Left colon (tissue), 2 donors: Measurements from ENCODE around the gene C9orf78. TPM values are rescaled to one million over a fixed set of nuclear protein-coding genes. Genes with fewer than 3 reads are reported as not detected.

Experiments
- ATAC-seq: fragments of 200-7000 bp; cut with Tn5 transposase; one replicate; pipeline ENCODE4 v1.9.1; 2020; ENCODE audit warnings: mild to moderate bottlenecking, moderate library complexity
- DNase-seq, 2 donors: peaks; one replicate each; pipeline ENCODE4 v3.0.0-alpha.2; 2020
- intact Hi-C, 2 donors: fragments of 100-400 bp; cut with DNase I in 1 of 2; cut with micrococcal nuclease in 1 of 2; formaldehyde crosslinking; loops; one replicate each; pipeline versions ENCODE4 v1.11.2 to v1.14.0; 2022; cut with DNase I, micrococcal nuclease
- total RNA-seq, 2 donors: library from RNA; stranded (reverse); fragmentation: NEBNext Ultra II Directional; extraction: Animal tissue kit (Norgen Biotek cat#: 25700); gene quantifications; one replicate each; pipeline ENCODE4 v1.2.1, GENCODE V29; 2021
- donor health status: DM: no; HTN: no; CAD: no.
- donor health status: DM: yes; HTN: yes; CAD: no.

C9orf78 gene
- total RNA-seq, 2 donors from 2014 or later: 34.6 to 41.3 TPM

- intact Hi-C loops: no loop called here
- ATAC-seq (no peak), DNase-seq (no peak)
Observed at GRCh38 chr9:129851821-129852220, 16.7 kb upstream of the C9orf78 start.

GRCh38 chr9:129850821-129851550 lies 15.9 kb upstream of the C9orf78 start:
- ATAC-seq (no peak), DNase-seq (no peak)
- intact Hi-C loops: no loop called here

GRCh38 chr9:129849901-129850300 lies 14.8 kb upstream of the C9orf78 start:
- ATAC-seq (no peak), DNase-seq (no peak)
- intact Hi-C loops: no loop called here

- ATAC-seq (no peak), DNase-seq (no peak)
- intact Hi-C loops: no loop called here
Observed at GRCh38 chr9:129848712-129849441, 13.8 kb upstream of the C9orf78 start.

- DNase-seq (no peak), ATAC-seq (no peak)
- intact Hi-C loops: no loop called here
Observed at GRCh38 chr9:129845373-129845772, 10.3 kb upstream of the C9orf78 start.

- DNase-seq (no peak), ATAC-seq (no peak)
- intact Hi-C loops: no loop called here
Observed at GRCh38 chr9:129841071-129841470, 6.0 kb upstream of the C9orf78 start.

- ATAC-seq (no peak), DNase-seq (no peak)
- intact Hi-C loops: no loop called here
Observed at GRCh38 chr9:129840034-129840433, 5.0 kb upstream of the C9orf78 start.

GRCh38 chr9:129839324-129840023 lies 4.4 kb upstream of the C9orf78 start:
- ATAC-seq: no peak
- intact Hi-C loops: no loop called here
- no peak for DNase-seq

GRCh38 chr9:129838707-129839259 lies 3.7 kb upstream of the C9orf78 start:
- DNase-seq: no peak
- intact Hi-C loops: no loop called here
- no peak for ATAC-seq

- intact Hi-C loops: no loop called here
- ATAC-seq (no peak), DNase-seq (peak; percentile 36 to 54)
Observed at GRCh38 chr9:129836311-129837007, 1.4 kb upstream of the C9orf78 start.

GRCh38 chr9:129835860-129836223 lies 767 bp upstream of the C9orf78 start:
- DNase-seq (no peak), ATAC-seq (no peak)
- intact Hi-C loops: no loop called here

- intact Hi-C loops: no loop called here
- peak in 1 of 2 donors; percentile 46 for DNase-seq
- ATAC-seq: peak; percentile 29
Observed at GRCh38 chr9:129834489-129835127, 467 bp downstream of the C9orf78 start.

- intact Hi-C loops: no loop called here
- ATAC-seq: no peak
- DNase-seq: no peak
Observed at GRCh38 chr9:129832982-129833381, 2.1 kb downstream of the C9orf78 start.

GRCh38 chr9:129828969-129829368 lies 6.1 kb downstream of the C9orf78 start:
- DNase-seq (no peak), ATAC-seq (no peak)
- intact Hi-C loops: no loop called here

GRCh38 chr9:129828051-129828450 lies 7.0 kb downstream of the C9orf78 start:
- DNase-seq (no peak), ATAC-seq (no peak)
- intact Hi-C loops: no loop called here

- intact Hi-C loops: no loop called here
- ATAC-seq (no peak), DNase-seq (no peak)
Observed at GRCh38 chr9:129826759-129827158, 8.3 kb downstream of the C9orf78 start.

GRCh38 chr9:129826344-129826743 lies 8.7 kb downstream of the C9orf78 start:
- intact Hi-C loops: no loop called here
- no peak for ATAC-seq
- no peak for DNase-seq

- peak; percentile 94 to 97 for DNase-seq
- intact Hi-C loops: no loop called here
- peak; percentile 94 for ATAC-seq
Observed at GRCh38 chr9:129823935-129824601, 11.0 kb downstream of the C9orf78 start, which contains the start of gene TOR1A. TSS of gene TOR1A (minus strand) at chr9:129824136. CDS start at chr9:129824085, 51 bp downstream.
